ENCODE measurements around the gene UBE2E3. TPM values are rescaled to one million over a fixed set of nuclear protein-coding genes. Genes with fewer than 3 reads are reported as not detected.
A peak's percentile ranks its signal among the peaks of the same experiment; 100 is the strongest.

The UBE2E3 gene
- total RNA-seq, 1 donor from 2014 or later: 379 TPM

GRCh38 chr2:180944372-180944771 lies 36.0 kb upstream of the UBE2E3 start:
- Histone ChIP-seq H3K79me2 (ENCODE audit: low read depth) (no peaks in the 10 kb centered on the region), H3K27me3 (no peaks in the 10 kb centered on the region), H3K36me3 (no peaks in the 10 kb centered on the region), H2AFZ (replicated peaks) (no peak overlapping the region), H3K27ac (no peak overlapping the region), H3K4me1 (no peaks in the 10 kb centered on the region), H3K4me3 (no peak overlapping the region), H4K20me1 (ENCODE audit: low read depth) (no peaks in the 10 kb centered on the region), H3K4me2 (no peak overlapping the region), H3K9ac (no peak overlapping the region), H3F3A (ENCODE audit: low read depth) (no peaks in the 10 kb centered on the region), H3K9me3 (ENCODE audit: low read depth) (no peaks in the 10 kb centered on the region)
- H3K4me1 Mint-ChIP-seq: peaks cover 10% of the 10 kb centered on the region
- peak; percentile 5 for DNase-seq (ENCODE audit: low spot score)
- H3K36me3 Mint-ChIP-seq: no peaks in the 10 kb centered on the region
- no peak overlapping the region for H3K4me3 Mint-ChIP-seq
- no peak overlapping the region for H3K27ac Mint-ChIP-seq
- H3K27me3 Mint-ChIP-seq (ENCODE audit: insufficient read depth, low read depth): peaks cover 2% of the 10 kb centered on the region
- TF ChIP-seq EZH2phosphoT487 (IDR thresholded peaks at IDR 0.05) (no peak), CTCF (IDR thresholded peaks at IDR 0.05) (no peak), EZH2 (IDR thresholded peaks at IDR 0.05) (no peak)
- H3K9me3 Mint-ChIP-seq: no peaks in the 10 kb centered on the region

GRCh38 chr2:180947208-180947689 lies 33.2 kb upstream of the UBE2E3 start:
- Histone ChIP-seq H3K36me3 (no peaks in the 10 kb centered on the region), H2AFZ (replicated peaks) (no peak overlapping the region), H3K9me3 (ENCODE audit: low read depth) (no peaks in the 10 kb centered on the region), H4K20me1 (ENCODE audit: low read depth) (no peaks in the 10 kb centered on the region), H3K27ac (no peak overlapping the region), H3F3A (ENCODE audit: low read depth) (no peaks in the 10 kb centered on the region), H3K4me1 (no peaks in the 10 kb centered on the region), H3K4me3 (no peak overlapping the region), H3K9ac (no peak overlapping the region), H3K79me2 (ENCODE audit: low read depth) (no peaks in the 10 kb centered on the region), H3K4me2 (no peak overlapping the region), H3K27me3 (no peaks in the 10 kb centered on the region)
- no peak overlapping the region for H3K4me3 Mint-ChIP-seq
- no peak for DNase-seq (ENCODE audit: low spot score)
- no peaks in the 10 kb centered on the region for H3K36me3 Mint-ChIP-seq
- H3K27ac Mint-ChIP-seq: no peak overlapping the region
- H3K4me1 Mint-ChIP-seq: peaks cover 10% of the 10 kb centered on the region
- H3K9me3 Mint-ChIP-seq: no peaks in the 10 kb centered on the region
- TF ChIP-seq EZH2 (IDR thresholded peaks at IDR 0.05) (no peak), CTCF (IDR thresholded peaks at IDR 0.05) (no peak), EZH2phosphoT487 (IDR thresholded peaks at IDR 0.05) (no peak)
- peaks cover 2% of the 10 kb centered on the region for H3K27me3 Mint-ChIP-seq (ENCODE audit: insufficient read depth, low read depth)

GRCh38 chr2:180949896-180950295 lies 30.5 kb upstream of the UBE2E3 start:
- Mint-ChIP-seq H3K27ac (no peak overlapping the region), H3K9me3 (no peaks in the 10 kb centered on the region), H3K27me3 (ENCODE audit: insufficient read depth, low read depth) (no peaks in the 10 kb centered on the region), H3K36me3 (no peaks in the 10 kb centered on the region), H3K4me3 (no peak overlapping the region), H3K4me1 (no peaks in the 10 kb centered on the region)
- DNase-seq (ENCODE audit: low spot score): no peak
- Histone ChIP-seq H3K79me2 (ENCODE audit: low read depth) (no peaks in the 10 kb centered on the region), H3K4me1 (no peaks in the 10 kb centered on the region), H3K27me3 (no peaks in the 10 kb centered on the region), H4K20me1 (ENCODE audit: low read depth) (no peaks in the 10 kb centered on the region), H3K9ac (no peak overlapping the region), H2AFZ (replicated peaks) (no peak overlapping the region), H3K4me2 (no peak overlapping the region), H3K36me3 (no peaks in the 10 kb centered on the region), H3K27ac (no peak overlapping the region), H3K4me3 (no peak overlapping the region), H3K9me3 (ENCODE audit: low read depth) (no peaks in the 10 kb centered on the region), H3F3A (ENCODE audit: low read depth) (no peaks in the 10 kb centered on the region)
- TF ChIP-seq EZH2 (IDR thresholded peaks at IDR 0.05): no peak
- TF ChIP-seq EZH2phosphoT487 (IDR thresholded peaks at IDR 0.05): no peak

GRCh38 chr2:180952082-180952481 lies 28.3 kb upstream of the UBE2E3 start:
- no peaks in the 10 kb centered on the region for H3K4me1 ChIP-seq
- no peaks in the 10 kb centered on the region for H4K20me1 ChIP-seq (ENCODE audit: low read depth)

More at GRCh38 chr2:180952082-180952481, 28.3 kb upstream of the UBE2E3 start:
- Histone ChIP-seq H3K9ac (no peak overlapping the region), H3K36me3 (no peaks in the 10 kb centered on the region), H3K27me3 (no peaks in the 10 kb centered on the region), H3K4me2 (no peak overlapping the region), H3K79me2 (ENCODE audit: low read depth) (no peaks in the 10 kb centered on the region), H3F3A (ENCODE audit: low read depth) (no peaks in the 10 kb centered on the region), H3K4me3 (no peak overlapping the region), H3K27ac (no peak overlapping the region), H3K9me3 (ENCODE audit: low read depth) (no peaks in the 10 kb centered on the region), H2AFZ (replicated peaks) (no peak overlapping the region)
- no peak for TF ChIP-seq EZH2 (IDR thresholded peaks at IDR 0.05)
- TF ChIP-seq EZH2phosphoT487 (IDR thresholded peaks at IDR 0.05): no peak
- no peak for TF ChIP-seq CTCF (IDR thresholded peaks at IDR 0.05)
- Mint-ChIP-seq H3K4me1 (no peaks in the 10 kb centered on the region), H3K27me3 (ENCODE audit: insufficient read depth, low read depth) (no peaks in the 10 kb centered on the region), H3K27ac (no peak overlapping the region), H3K9me3 (no peaks in the 10 kb centered on the region), H3K36me3 (no peaks in the 10 kb centered on the region), H3K4me3 (no peak overlapping the region)
- no peak for DNase-seq (ENCODE audit: low spot score)
